Colonic mucosa (tissue), 4 donors: ENCODE data around the gene KDF1. TPM values are rescaled to one million over a fixed set of nuclear protein-coding genes. Genes with fewer than 3 reads are reported as not detected.

Experiments used
- DNase-seq: peaks from one replicate; pipeline ENCODE4 v3.0.0-alpha.2; 2020
- H3K27ac ChIP-seq: fragments of 200-600 bp; one replicate; pipeline ENCODE4 v1.8.0; 2021
- H3K27me3 ChIP-seq: fragments of 200-600 bp; one replicate; pipeline ENCODE4 v1.8.0; 2021
- H3K36me3 ChIP-seq: fragments of 200-600 bp; one replicate; pipeline ENCODE4 v1.8.0; 2021
- H3K4me1 ChIP-seq: fragments of 200-600 bp; one replicate; pipeline ENCODE4 v1.8.0; 2021; ENCODE audit warnings: mild to moderate bottlenecking
- H3K4me3 ChIP-seq: fragments of 200-600 bp; one replicate; pipeline ENCODE4 v1.8.0; 2021
- H3K9ac ChIP-seq, 2 donors: one replicate each; pipeline ENCODE4 v1.7.0; 2013; ENCODE audit warnings: control low read depth in 2 of 2, low read depth in 2 of 2, low read length in 2 of 2
- H3K9me3 ChIP-seq: fragments of 200-600 bp; one replicate; pipeline ENCODE4 v1.8.0; 2021
- intact Hi-C: fragments of 100-400 bp; cut with DNase I; formaldehyde crosslinking; loops from one replicate; pipeline ENCODE4 v1.14.1; 2022
- total RNA-seq, 2 donors: library from RNA; stranded (reverse); fragmentation: NEBNext Ultra II Directional in 1 of 2; extraction: Animal tissue kit (Norgen Biotek cat#: 25700) in 1 of 2; gene quantifications; one replicate each; pipeline ENCODE4 v1.2.1, GENCODE V29; 2021
- TF ChIP-seq, protein P1 (sequence below): fragments of 200-600 bp; IDR thresholded peaks from one replicate; pipeline ENCODE4 v1.8.0; 2022; ENCODE audit warnings: antibody characterized with exemption, mild to moderate bottlenecking
- donor health status: healthy.
- donor health status: DM: no; HTN: no; CAD: no.
- donor health status: DM: no; HTN: no; CAD: no.

The KDF1 gene
- total RNA-seq, 2 donors from 2014 or later: 23.2 to 27.3 TPM

DNA sequence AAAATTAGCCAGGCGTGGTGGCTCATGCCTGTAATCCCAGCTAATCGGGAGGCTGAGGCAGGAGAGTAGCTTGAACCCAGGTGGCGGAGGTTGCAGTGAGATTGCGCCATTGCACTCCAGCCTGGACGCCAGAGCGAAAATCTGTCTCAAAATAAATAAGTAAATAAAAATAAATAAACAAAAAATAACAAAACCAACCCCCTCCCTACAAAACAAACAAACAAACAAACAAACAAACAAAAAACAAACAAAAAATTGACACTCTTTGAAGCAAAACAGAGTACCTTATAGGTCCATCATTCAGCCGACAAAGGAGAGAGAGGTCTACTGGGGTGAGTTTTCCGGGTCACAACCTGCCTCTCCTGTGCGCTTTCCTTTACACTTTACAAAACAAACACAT is 5.4 kb upstream of the KDF1 start:
- Histone ChIP-seq H3K4me3 (no peak overlapping the region), H3K4me1 (no peaks in the 10 kb centered on the region), H3K9ac (no peak overlapping the region), H3K27me3 (no peaks in the 10 kb centered on the region), H3K36me3 (no peaks in the 10 kb centered on the region), H3K9me3 (no peaks in the 10 kb centered on the region), H3K27ac (no peak overlapping the region)
- TF ChIP-seq, protein P1, sequence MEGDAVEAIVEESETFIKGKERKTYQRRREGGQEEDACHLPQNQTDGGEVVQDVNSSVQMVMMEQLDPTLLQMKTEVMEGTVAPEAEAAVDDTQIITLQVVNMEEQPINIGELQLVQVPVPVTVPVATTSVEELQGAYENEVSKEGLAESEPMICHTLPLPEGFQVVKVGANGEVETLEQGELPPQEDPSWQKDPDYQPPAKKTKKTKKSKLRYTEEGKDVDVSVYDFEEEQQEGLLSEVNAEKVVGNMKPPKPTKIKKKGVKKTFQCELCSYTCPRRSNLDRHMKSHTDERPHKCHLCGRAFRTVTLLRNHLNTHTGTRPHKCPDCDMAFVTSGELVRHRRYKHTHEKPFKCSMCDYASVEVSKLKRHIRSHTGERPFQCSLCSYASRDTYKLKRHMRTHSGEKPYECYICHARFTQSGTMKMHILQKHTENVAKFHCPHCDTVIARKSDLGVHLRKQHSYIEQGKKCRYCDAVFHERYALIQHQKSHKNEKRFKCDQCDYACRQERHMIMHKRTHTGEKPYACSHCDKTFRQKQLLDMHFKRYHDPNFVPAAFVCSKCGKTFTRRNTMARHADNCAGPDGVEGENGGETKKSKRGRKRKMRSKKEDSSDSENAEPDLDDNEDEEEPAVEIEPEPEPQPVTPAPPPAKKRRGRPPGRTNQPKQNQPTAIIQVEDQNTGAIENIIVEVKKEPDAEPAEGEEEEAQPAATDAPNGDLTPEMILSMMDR: no peak
- intact Hi-C loops: no loop called here
- no peak for DNase-seq

DNA sequence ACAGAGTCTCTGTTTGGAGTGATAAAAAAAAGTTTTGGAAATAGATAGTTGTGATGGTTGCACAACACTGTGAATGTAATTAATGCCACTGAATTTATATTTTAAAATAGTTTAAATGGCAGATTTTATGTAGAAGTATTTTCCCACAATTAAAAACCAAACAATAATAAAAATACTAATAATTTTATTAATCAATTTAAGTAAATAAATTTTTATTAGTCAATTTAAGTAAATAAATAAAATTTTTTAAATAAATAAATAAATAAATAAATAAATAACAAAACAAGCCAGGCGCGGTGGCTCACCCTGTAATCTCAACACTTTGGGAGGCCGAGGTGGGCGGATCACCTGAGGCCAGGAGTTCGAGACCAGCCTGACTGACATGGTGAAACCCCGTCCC is 4.9 kb upstream of the KDF1 start:
- intact Hi-C loops: no loop called here
- Histone ChIP-seq H3K4me1 (no peaks in the 10 kb centered on the region), H3K36me3 (no peaks in the 10 kb centered on the region), H3K27ac (no peak overlapping the region), H3K9me3 (no peaks in the 10 kb centered on the region), H3K4me3 (no peak overlapping the region), H3K27me3 (peaks cover 1% of the 10 kb centered on the region), H3K9ac (no peak overlapping the region)
- TF ChIP-seq, protein P1: no peak
- DNase-seq: no peak

DNA sequence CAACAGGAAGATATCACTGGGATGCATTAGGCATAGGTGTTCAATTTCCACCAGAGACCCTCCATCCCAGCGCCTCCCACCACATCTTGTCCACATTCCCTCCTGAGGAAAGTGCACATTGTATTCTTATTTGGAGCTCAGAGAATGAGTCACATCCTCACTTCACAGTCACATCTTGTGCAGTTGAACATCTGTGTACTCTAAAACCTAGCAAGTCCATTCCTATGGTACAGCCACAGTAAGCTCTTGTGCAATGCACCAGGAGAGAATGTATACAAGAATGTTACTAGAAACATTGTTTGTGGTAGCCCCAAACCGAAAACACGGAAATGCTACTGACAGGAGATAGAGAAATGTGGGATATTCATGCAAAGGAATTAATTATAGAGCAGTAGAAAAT is 1.6 kb upstream of the KDF1 start:
- Histone ChIP-seq H3K4me1 (peaks cover 6% of the 10 kb centered on the region), H3K27ac (no peak overlapping the region), H3K9ac (no peak overlapping the region), H3K4me3 (no peak overlapping the region), H3K36me3 (no peaks in the 10 kb centered on the region), H3K9me3 (no peaks in the 10 kb centered on the region), H3K27me3 (peaks cover 7% of the 10 kb centered on the region)
- TF ChIP-seq, protein P1: no peak
- intact Hi-C loops: no loop called here
- DNase-seq: no peak

DNA sequence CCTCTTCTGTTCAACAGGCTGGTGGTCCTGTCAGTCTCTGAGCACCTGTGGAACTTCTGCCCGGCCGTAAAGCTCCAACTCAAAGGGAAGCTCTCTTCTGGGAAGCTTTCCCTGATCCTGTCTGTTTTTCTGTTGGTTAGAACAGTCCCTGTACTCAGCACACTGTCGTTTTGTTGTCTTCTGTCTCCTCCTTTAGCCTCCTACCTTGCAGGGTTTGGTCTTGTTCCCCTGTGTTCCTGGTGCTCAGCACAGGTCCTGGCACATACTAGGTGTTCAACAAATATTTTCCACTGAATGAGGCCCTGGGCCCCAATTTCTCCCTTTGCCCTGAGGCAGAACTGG is 328 bp upstream of the KDF1 start:
- Histone ChIP-seq H3K27me3 (peaks cover 7% of the 10 kb centered on the region), H3K4me1 (peaks cover 6% of the 10 kb centered on the region), H3K9ac (peak overlapping the region; percentile 50 to 73), H3K9me3 (no peaks in the 10 kb centered on the region), H3K4me3 (peak overlapping the region; percentile 90), H3K27ac (no peak overlapping the region), H3K36me3 (no peaks in the 10 kb centered on the region)
- TF ChIP-seq, protein P1: no peak
- DNase-seq: no peak
- intact Hi-C loops: no loop called here

DNA sequence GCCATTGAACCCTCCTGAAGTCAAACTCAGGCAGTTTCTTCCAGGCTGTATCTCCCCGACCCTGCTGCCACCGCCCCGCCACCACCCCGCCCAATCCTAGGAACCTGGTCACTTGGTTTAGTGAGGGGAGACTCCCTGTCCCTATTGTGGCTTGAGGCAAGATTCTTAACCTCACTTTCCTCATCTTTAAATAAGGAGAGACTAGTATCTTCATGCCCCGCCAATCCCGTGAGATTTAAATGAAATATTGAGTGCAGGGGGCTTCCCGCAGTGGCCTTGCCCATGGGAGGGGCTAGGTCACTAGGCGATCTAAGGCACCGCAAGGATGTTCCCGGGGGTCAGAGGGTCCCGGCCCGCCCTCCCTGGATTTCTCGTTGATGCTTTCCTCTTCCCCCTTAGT is 998 bp downstream of the KDF1 start:
- Histone ChIP-seq H3K9me3 (no peaks in the 10 kb centered on the region), H3K4me3 (peak overlapping the region; percentile 90), H3K27ac (no peak overlapping the region), H3K36me3 (no peaks in the 10 kb centered on the region), H3K27me3 (peaks cover 7% of the 10 kb centered on the region), H3K9ac (peak overlapping the region; percentile 73 to 88), H3K4me1 (peaks cover 6% of the 10 kb centered on the region)
- intact Hi-C loops: no loop called here
- DNase-seq: no peak
- TF ChIP-seq, protein P1: no peak

DNA sequence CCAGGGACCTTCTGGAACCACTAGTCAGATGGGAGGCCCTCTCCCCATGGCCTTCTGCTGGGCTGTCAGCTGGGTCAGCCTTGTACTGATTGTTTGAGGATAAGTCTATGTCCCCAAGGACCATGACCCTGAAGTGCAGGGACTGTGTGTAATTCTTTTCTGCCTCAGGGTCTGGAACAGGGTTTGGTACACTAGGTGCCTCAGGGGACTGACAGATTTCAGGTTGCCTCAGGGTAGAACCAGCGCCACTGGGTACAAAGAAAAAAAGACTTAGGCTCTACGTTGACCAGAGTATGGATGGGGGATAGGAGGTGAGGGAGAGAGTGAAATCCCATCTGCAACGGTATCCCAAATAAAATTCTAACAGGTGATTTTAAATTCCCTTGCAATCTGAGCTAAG is 3.0 kb downstream of the KDF1 start:
- intact Hi-C loops: no loop called here
- H3K4me1 ChIP-seq: peaks cover 6% of the 10 kb centered on the region
- H3K4me3 ChIP-seq: no peak overlapping the region
- H3K36me3 ChIP-seq: no peaks in the 10 kb centered on the region
- no peaks in the 10 kb centered on the region for H3K9me3 ChIP-seq
- TF ChIP-seq, protein P1: no peak
- H3K9ac ChIP-seq: no peak overlapping the region
- no peak for DNase-seq
- H3K27ac ChIP-seq: no peak overlapping the region
- H3K27me3 ChIP-seq: peaks cover 7% of the 10 kb centered on the region
